Naive B cell (primary cell): Measurements from ENCODE around the gene SYNRG. TPM values are rescaled to one million over a fixed set of nuclear protein-coding genes. Genes with fewer than 3 reads are reported as not detected.

Experiments used
- ATAC-seq, 2 donors: fragments of 150-1000 bp; cut with Tn5 transposase; 2 replicates each; pipeline ENCODE4 v1.10.0; 2021; ENCODE audit warnings: low read depth in 2 of 2, mild to moderate bottlenecking in 2 of 2, moderate library complexity in 2 of 2
- DNase-seq: peaks from one replicate; pipeline ENCODE4 v3.0.0; 2022
- H3K27ac Mint-ChIP-seq, 6 donors: one replicate each; pipeline ENCODE4 v1.8.0; 2020 to 2022; ENCODE audit warnings: mild to moderate bottlenecking in 6 of 6, mixed read lengths in 6 of 6, moderate library complexity in 5 of 6, inconsistent platforms in 2 of 6
- H3K27me3 Mint-ChIP-seq, 3 donors: one replicate each; pipeline ENCODE4 v1.8.0; 2021 to 2022; ENCODE audit warnings: mixed read lengths in 3 of 3, mild to moderate bottlenecking in 1 of 3
- H3K36me3 Mint-ChIP-seq, 2 donors: one replicate each; pipeline ENCODE4 v1.8.0; 2020 to 2022; ENCODE audit warnings: mixed read lengths in 2 of 2, inconsistent platforms in 1 of 2, mild to moderate bottlenecking in 1 of 2
- H3K4me1 Mint-ChIP-seq, 3 donors: one replicate each; pipeline ENCODE4 v1.8.0; 2020 to 2022; ENCODE audit warnings: mixed read lengths in 3 of 3, inconsistent platforms in 1 of 3, mild to moderate bottlenecking in 1 of 3, moderate library complexity in 1 of 3
- H3K4me3 Mint-ChIP-seq, 8 donors: one replicate each; pipeline ENCODE4 v1.8.0; 2020 to 2022; ENCODE audit warnings: mild to moderate bottlenecking in 8 of 8, mixed read lengths in 8 of 8, moderate library complexity in 8 of 8, inconsistent platforms in 2 of 8
- H3K9me3 Mint-ChIP-seq, 7 donors: one replicate each; pipeline ENCODE4 v1.8.0; 2020 to 2022; ENCODE audit warnings: mixed read lengths in 7 of 7, mild to moderate bottlenecking in 5 of 7, inconsistent platforms in 2 of 7, moderate library complexity in 1 of 7
- polyA plus RNA-seq, 6 donors: library from polyadenylated mRNA; unstranded; fragments of 300-500 nt; fragmentation: Illumina TruSeq; gene quantifications; one replicate each; pipeline ENCODE4 v1.2.3, GENCODE V29; 2021; ENCODE audit warnings: low read depth in 6 of 6

Gene SYNRG
- polyA plus RNA-seq, 6 donors from 2014 or later, result 16.0 to 82.3 (median 58.0) TPM

DNA sequence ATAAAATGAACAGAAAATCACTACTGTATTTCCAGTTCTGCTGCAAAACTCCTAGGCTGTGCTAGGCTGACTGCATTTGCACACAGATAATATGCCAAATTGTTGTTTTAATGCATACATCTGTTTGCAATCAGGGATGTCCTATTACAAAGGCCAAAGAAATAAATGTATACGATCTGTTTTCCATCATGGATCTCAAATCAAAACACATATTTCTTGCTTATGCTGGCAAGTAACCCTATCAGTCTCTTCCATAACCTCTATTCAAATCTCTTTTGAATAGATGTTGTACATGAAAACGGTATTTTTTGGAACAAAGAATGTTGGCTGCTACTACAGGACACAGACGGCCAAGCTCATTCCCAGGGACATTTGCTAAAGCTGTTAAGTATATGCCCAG lies 62.9 kb downstream of the SYNRG start:
- H3K4me1 Mint-ChIP-seq, result peaks cover 8 to 22% (median 14%) of the 10 kb centered on the region in 3 donors
- no peaks in the 10 kb centered on the region for H3K27me3 Mint-ChIP-seq
- H3K9me3 Mint-ChIP-seq, result no peaks in the 10 kb centered on the region
- ATAC-seq (no peak), DNase-seq (no peak)
- H3K27ac Mint-ChIP-seq, result peak overlapping the region in 3 of 6 donors; percentile 23 to 47 (median 35)
- no peak overlapping the region for H3K4me3 Mint-ChIP-seq
- peaks cover 0 to under 1% of the 10 kb centered on the region in 2 donors for H3K36me3 Mint-ChIP-seq

DNA sequence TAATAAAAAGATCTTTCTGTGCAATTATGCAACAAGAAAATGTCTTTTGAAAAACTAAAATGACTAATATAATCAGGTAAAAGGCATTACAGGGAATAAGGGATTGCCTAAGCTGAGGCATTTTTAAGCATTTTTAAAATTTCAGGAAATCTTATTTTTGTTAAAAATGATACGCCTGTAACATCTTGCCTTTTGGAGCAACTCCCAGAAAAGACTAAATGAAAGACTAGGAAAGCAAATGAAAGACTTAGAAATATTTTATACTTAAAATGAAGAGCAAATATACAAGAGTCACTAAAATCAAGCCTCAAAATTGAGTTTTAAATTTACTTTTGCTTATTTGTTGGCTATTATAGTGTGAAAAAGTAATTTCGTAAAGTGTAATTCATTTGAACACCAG lies 63.7 kb downstream of the SYNRG start:
- ATAC-seq, result no peak
- no peaks in the 10 kb centered on the region for H3K9me3 Mint-ChIP-seq
- H3K4me3 Mint-ChIP-seq, result no peak overlapping the region
- peaks cover 6 to 8% of the 10 kb centered on the region in 2 donors for H3K36me3 Mint-ChIP-seq
- H3K27me3 Mint-ChIP-seq, result no peaks in the 10 kb centered on the region
- DNase-seq, result no peak
- peaks cover 5 to 14% (median 11%) of the 10 kb centered on the region in 3 donors for H3K4me1 Mint-ChIP-seq
- H3K27ac Mint-ChIP-seq, result no peak overlapping the region

DNA sequence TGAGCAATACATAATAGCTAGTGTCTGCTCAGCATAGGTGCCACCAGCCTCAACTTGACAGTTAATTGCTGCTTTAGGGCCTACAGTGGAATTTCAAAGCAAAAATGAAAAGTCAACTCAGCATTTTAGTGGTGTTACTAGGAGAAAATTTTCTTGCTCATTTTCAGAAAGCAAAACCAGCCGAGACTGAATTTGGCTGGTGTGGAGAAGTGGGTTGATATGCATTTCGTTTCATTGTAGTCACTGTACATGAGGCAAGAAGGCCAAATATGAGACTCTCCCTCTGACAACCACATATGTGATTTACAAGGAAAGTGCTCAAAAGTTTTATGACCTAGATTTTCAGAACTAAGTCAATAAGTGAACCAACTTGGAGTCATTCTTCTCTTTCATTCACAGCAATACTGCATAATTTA lies 65.6 kb downstream of the SYNRG start:
- H3K4me3 Mint-ChIP-seq, result no peak overlapping the region
- H3K9me3 Mint-ChIP-seq, result no peaks in the 10 kb centered on the region
- peaks cover 2 to 9% (median 8%) of the 10 kb centered on the region in 3 donors for H3K4me1 Mint-ChIP-seq
- peaks cover 6 to 9% of the 10 kb centered on the region in 2 donors for H3K36me3 Mint-ChIP-seq
- no peaks in the 10 kb centered on the region for H3K27me3 Mint-ChIP-seq
- ATAC-seq (no peak), DNase-seq (no peak)
- peak overlapping the region in 3 of 6 donors; percentile 3 to 84 (median 47) for H3K27ac Mint-ChIP-seq

DNA sequence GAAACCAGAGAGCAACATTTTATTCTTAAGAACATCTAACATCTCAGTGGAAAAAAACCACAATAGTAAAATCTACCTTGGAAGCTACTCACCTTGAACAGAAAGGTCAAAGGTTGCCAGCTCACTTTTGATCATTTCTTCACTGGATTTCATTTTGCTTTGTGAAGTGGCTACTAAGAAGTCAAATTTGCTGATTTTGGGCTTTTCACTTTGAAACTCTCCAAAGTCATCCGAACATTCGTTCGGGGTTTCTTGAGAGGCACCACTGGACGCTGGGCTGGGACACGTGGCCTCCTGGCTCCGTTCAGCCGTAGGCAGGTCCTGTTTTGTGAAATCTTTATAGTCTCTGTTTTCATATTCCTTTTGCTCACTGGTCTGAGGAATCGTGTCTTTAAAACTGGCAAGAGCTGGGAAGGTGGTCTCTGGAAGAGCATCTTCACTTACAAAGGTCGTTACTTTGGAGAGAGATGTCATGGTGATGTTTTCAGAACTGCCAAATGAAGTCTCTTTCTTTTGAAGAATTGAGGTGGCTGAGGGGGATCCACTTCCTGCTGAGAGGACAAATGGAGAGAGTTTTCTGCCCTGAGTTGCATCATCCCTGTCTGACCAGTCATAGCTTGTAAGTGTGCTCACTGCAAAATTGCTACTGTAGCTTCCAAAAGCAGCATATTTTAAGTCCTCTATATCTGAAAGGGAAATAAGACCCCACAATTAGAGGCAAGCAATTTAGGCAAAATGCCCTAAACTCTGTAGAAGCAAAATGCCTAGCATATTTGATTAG lies 67.1 kb downstream of the SYNRG start:
- no peaks in the 10 kb centered on the region for H3K9me3 Mint-ChIP-seq
- peaks cover 14 to 20% of the 10 kb centered on the region in 2 donors for H3K36me3 Mint-ChIP-seq

DNA sequence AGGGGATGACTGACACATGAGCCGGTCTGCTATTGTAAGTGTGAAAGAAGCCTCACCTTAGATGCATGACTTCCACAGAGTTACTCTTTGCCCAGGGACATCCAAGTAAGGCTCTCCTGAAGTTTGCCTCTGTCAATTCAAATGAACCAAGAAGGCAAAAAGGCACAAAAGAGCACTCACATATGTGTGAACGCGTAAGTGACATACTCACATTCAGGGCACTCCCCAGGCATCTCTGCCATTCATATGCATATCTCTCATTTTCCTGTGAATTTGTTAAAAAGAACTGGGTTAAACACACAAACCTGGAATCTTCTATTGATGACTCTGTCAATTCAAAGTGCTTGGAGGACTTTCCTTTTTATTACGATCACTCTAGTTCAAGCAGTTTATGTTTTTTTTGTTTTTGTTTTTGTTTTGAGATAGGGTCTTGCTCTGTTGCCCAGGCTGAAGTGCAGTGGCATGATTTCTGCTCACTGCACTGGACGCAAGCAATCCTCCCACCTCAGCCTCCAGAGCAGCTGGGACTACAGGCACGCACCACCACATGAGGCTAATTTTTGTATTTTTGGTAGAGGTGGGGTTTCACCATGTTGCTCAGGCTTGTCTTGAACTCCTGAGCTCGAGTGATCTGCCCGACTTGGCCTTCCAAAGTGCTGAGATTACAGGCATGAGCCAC lies 70.1 kb downstream of the SYNRG start:
- no peaks in the 10 kb centered on the region for H3K9me3 Mint-ChIP-seq
- peak overlapping the region in 1 of 6 donors; percentile 78 for H3K27ac Mint-ChIP-seq
- DNase-seq, result no peak

More for the DNA sequence above, 67.1 kb downstream of the SYNRG start:
- ATAC-seq (no peak), DNase-seq (no peak)
- Mint-ChIP-seq H3K4me3 (no peak overlapping the region), H3K27me3 (no peaks in the 10 kb centered on the region), H3K27ac (no peak overlapping the region), H3K4me1 (peaks cover 0 to 11% (median 6%) of the 10 kb centered on the region in 3 donors)

DNA sequence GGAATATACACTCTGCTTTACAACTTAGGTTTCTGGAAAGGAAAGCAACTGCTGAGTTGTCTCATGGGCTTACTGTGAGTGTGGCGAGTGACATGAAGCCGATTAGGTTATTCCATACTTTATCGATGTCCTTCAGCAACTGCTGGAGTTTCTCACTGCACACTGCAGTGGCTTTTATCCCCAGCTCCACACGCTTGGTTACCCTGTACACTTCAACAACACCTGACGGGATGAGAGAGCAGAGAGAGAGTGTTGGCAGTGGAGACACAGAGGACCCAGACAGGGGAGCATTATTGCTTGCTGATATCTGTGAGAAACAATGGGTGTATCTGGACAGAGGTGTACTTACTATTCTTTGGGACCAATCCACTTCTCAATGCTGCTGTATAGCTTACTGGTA lies 73.3 kb downstream of the SYNRG start:
- peaks cover 0 to 6% (median 0%) of the 10 kb centered on the region in 3 donors for H3K4me1 Mint-ChIP-seq
- ATAC-seq (no peak), DNase-seq (no peak)
- peak overlapping the region in 1 of 6 donors; percentile 86 for H3K27ac Mint-ChIP-seq
- no peaks in the 10 kb centered on the region for H3K27me3 Mint-ChIP-seq
- H3K9me3 Mint-ChIP-seq, result no peaks in the 10 kb centered on the region
- H3K36me3 Mint-ChIP-seq, result peaks cover 15 to 30% of the 10 kb centered on the region in 2 donors
- H3K4me3 Mint-ChIP-seq, result no peak overlapping the region

More for the DNA sequence above, 70.1 kb downstream of the SYNRG start:
- Mint-ChIP-seq H3K4me1 (peaks cover 0 to 8% (median 0%) of the 10 kb centered on the region in 3 donors), H3K36me3 (peaks cover 14 to 34% of the 10 kb centered on the region in 2 donors), H3K27me3 (no peaks in the 10 kb centered on the region), H3K4me3 (no peak overlapping the region)
- no peak for ATAC-seq

DNA sequence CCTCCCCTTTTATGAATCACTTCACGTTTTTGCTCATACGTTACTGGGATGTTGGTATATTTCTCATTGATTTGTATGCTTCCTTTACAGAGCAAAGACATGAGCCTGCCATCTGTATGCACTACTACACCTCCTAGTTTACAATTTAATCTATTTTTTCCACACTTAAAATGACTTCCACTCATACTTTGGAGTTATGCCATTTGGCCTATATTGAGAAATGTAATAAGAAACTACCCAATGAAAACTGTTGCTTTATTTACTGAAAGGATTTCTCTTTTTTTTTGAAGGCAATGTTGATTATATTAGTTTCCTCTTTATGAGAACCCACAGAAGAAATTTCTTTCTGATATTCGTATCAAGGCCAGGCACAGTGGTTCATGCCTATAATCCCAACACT lies 76.5 kb downstream of the SYNRG start:
- no peaks in the 10 kb centered on the region for H3K9me3 Mint-ChIP-seq
- H3K27ac Mint-ChIP-seq, result no peak overlapping the region
- peaks cover 6 to 21% of the 10 kb centered on the region in 2 donors for H3K36me3 Mint-ChIP-seq
- ATAC-seq (no peak), DNase-seq (no peak)
- H3K4me1 Mint-ChIP-seq, result peaks cover 0 to 4% (median 0%) of the 10 kb centered on the region in 3 donors
- no peak overlapping the region for H3K4me3 Mint-ChIP-seq
- no peaks in the 10 kb centered on the region for H3K27me3 Mint-ChIP-seq

DNA sequence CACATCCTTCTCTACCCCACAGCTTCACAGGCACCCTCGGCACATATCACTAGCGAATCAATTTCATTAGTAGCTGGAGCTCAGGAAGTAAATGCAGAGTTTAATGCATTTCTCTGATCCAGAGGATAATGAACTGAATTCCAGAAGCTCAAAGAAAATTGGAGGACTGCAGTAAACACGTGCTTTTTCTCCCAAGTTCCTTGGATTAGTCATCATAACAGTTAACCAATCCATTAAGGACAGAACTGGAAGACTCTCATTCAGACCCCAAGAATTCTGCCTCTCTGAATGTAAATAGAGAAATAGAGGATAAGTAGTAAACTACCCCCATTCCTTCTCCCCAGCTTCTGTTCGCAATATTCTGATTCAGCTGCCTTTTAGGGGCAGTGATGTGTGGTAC lies 78.8 kb downstream of the SYNRG start:
- Mint-ChIP-seq H3K27ac (no peak overlapping the region), H3K9me3 (no peaks in the 10 kb centered on the region), H3K4me3 (no peak overlapping the region), H3K36me3 (peaks cover 0 to 4% of the 10 kb centered on the region in 2 donors), H3K4me1 (no peaks in the 10 kb centered on the region), H3K27me3 (no peaks in the 10 kb centered on the region)
- no peak for ATAC-seq
- DNase-seq, result no peak

DNA sequence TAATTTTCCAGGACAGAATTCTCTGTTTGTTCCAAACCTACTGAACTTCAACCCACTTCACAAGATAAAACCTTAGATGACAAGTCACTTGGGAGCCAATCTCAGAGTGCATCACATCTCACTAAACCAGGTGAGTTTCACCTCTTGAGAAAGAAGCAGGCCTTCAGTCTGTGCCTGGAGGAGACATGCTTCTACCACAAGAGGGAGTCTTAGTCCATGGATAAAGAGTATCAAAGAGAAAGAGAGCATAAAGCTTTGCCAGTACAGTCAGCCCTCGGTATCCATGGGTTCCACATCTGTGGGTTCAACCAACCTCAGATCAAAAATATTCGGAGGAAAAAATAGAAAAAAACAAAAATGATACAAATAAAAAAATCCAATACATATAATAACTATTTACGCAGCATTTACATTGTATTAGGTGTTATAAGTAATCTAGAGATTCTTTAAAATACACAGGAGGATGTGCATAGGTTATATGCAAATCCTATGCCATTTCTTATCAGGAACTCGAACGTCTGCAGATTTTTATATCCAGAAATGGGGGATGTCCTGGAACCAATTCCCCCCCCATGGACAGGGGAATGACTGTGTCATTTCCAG lies 81.9 kb downstream of the SYNRG start:
- Mint-ChIP-seq H3K9me3 (no peaks in the 10 kb centered on the region), H3K4me3 (no peak overlapping the region), H3K36me3 (peaks cover 0 to 6% of the 10 kb centered on the region in 2 donors), H3K4me1 (no peaks in the 10 kb centered on the region), H3K27ac (peak overlapping the region in 2 of 6 donors; percentile 9 to 24), H3K27me3 (no peaks in the 10 kb centered on the region)
- DNase-seq (peak; percentile 18), ATAC-seq (peak in 1 of 2 donors; percentile 57)

DNA sequence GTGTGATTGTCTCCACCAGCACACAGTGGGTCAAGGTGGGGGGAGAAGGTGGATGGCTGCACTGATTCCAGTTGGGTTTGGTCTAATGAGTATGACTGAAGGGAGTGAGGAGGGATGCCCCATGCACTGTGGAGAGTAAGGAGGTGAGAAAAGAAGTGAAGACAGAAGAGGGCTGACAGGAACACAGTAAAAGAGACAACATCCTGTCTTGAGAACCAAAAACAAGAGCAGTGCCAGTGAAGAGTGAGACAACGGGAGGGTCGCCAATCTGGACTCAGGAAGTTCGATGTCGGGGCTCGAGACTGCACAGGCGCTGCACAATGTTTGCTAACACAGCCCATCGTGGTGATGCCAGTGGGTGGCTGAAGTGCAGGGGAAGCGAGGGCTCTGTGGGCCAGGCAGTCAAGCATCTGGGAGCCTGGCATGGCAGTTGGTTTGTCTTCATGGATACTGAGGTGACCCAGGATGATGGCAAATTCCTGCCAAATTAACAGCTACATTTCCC lies 85.5 kb downstream of the SYNRG start:
- no peak overlapping the region for H3K4me3 Mint-ChIP-seq
- H3K27ac Mint-ChIP-seq, result peak overlapping the region in 2 of 6 donors; percentile 7 to 28
- no peaks in the 10 kb centered on the region for H3K4me1 Mint-ChIP-seq
- DNase-seq (no peak), ATAC-seq (no peak)
- H3K27me3 Mint-ChIP-seq, result no peaks in the 10 kb centered on the region
- peaks cover 8 to 16% of the 10 kb centered on the region in 2 donors for H3K36me3 Mint-ChIP-seq
- H3K9me3 Mint-ChIP-seq, result no peaks in the 10 kb centered on the region

DNA sequence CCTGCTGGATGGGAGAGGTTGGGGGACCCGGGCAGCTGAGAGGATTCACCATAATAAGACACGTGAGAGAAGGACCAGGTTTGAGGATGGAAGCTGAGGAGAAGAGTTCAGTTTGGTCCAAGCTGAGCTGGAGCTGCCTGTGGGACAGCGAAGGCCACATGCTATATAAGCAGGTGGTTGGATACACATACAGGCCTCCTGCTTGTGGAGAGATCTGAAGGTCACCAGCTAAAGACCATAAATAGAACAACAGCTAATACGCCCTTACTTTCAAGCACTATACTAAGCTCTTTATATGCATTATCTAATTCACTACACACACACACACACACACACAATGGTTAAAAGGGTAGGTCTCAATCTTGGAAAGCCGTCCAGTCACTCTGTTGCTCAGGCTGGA lies 87.4 kb downstream of the SYNRG start:
- Mint-ChIP-seq H3K27ac (no peak overlapping the region), H3K27me3 (no peaks in the 10 kb centered on the region), H3K4me3 (no peak overlapping the region), H3K4me1 (no peaks in the 10 kb centered on the region), H3K9me3 (no peaks in the 10 kb centered on the region), H3K36me3 (peaks cover 16 to 19% of the 10 kb centered on the region in 2 donors)
- DNase-seq (no peak), ATAC-seq (no peak)

DNA sequence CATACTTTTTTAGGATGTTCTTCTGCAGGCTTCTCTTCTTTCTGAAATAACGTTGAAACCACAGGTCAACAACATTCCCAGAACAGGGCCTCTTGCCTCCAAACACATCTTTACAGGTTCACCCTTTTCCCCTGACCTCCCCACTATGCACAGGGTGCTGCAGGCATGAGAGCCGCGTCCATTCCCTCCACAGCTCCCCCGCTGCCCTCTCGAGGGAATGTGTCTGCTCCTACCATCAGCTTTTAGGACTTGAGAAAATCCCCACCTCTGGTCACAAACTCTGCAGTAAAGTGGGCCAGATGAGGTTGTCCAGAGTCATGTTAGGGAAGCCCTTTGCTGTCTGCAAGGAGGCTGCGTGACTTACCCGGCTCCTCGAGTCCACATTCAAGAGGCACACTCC lies 89.0 kb downstream of the SYNRG start:
- Mint-ChIP-seq H3K4me1 (no peaks in the 10 kb centered on the region), H3K27ac (no peak overlapping the region), H3K4me3 (no peak overlapping the region), H3K36me3 (peaks cover 16 to 19% of the 10 kb centered on the region in 2 donors), H3K9me3 (no peaks in the 10 kb centered on the region), H3K27me3 (no peaks in the 10 kb centered on the region)
- DNase-seq (no peak), ATAC-seq (no peak)

DNA sequence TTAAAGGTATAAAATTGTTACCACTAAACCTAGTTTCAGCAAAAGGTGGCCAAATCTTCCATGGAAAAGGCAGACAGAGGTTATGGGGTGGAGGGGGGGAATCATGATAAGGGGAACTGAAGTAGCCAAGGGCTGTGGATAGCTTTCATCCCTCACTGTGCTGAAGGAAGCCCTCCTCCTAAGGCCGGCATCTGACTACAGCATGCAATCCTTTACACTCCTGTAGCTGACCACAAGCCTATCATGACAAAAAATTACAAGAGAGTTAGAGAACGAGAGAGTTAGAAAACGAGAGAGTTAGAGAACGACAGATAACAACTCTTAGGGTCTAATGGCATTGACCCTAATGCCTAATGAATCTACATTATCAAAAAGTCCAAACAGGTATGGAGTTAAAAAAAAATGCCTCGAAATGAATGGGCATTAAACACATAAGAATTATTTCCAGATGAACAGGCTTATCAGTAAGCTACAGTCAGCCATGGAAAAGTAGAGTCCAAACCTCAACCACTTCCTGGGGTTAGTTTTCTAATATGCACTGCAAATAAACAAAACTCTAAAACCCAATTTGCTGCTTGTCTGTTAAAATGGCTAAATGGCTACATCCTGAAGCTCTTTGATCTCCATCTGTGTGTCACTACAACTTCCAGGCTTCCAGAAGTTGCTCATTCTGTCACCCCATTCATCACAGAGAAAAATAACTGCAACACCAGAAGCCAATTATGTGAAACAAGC lies 89.8 kb downstream of the SYNRG start:
- Mint-ChIP-seq H3K27me3 (no peaks in the 10 kb centered on the region), H3K36me3 (peaks cover 14 to 19% of the 10 kb centered on the region in 2 donors), H3K4me1 (no peaks in the 10 kb centered on the region), H3K4me3 (no peak overlapping the region), H3K9me3 (no peaks in the 10 kb centered on the region), H3K27ac (peak overlapping the region in 3 of 6 donors; percentile 36 to 93 (median 46))
- DNase-seq (no peak), ATAC-seq (no peak)
